IMR-90 (cell line): ENCODE results near the gene IL17A. TPM values are rescaled to one million over a fixed set of nuclear protein-coding genes. Genes with fewer than 3 reads are reported as not detected.

Experiments used
- ATAC-seq: fragments of 200-7000 bp; cut with Tn5 transposase; 2 replicates; pipeline ENCODE4 v1.9.1; 2020; ENCODE audit warnings: low read depth, mild to moderate bottlenecking, moderate library complexity
- BruUV-seq: library from RNA; stranded (reverse); fragments of 400-500 nt; replicated peaks from 2 replicates; lab custom pipeline; 2021; lab: Mats Ljungman, UMichigan
- CTCF ChIA-PET: fragments of 300-600 bp; formaldehyde crosslinking; extraction: SDS; loops from one replicate; lab custom pipeline; 2021; ENCODE audit warnings: antibody characterized with exemption; lab: Yijun Ruan, JAX
- POLR2A ChIA-PET: fragments of 300-600 bp; sonication (Branson Sonifier 250); formaldehyde crosslinking; loops from one replicate; lab custom pipeline; 2022; ENCODE audit warnings: antibody characterized with exemption; ENCODE audit not compliant: unreplicated experiment; lab: Charles Lee
- DNase-seq: peaks from one replicate; pipeline ENCODE4 v3.0.0; 2013
- H2AFZ ChIP-seq: replicated peaks from 2 replicates; pipeline ENCODE3; 2013; ENCODE audit warnings: low read length, mild to moderate bottlenecking; ENCODE audit not compliant: poor library complexity
- H2AK5ac ChIP-seq: 2 replicates; pipeline ENCODE4 v1.6.1; 2013; ENCODE audit warnings: low read depth, low read length, inconsistent platforms
- H2AK9ac ChIP-seq: replicated peaks from 2 replicates; pipeline ENCODE3; 2013; ENCODE audit warnings: mild to moderate bottlenecking, low read depth, low read length, moderate library complexity; ENCODE audit not compliant: poor library complexity
- H2BK120ac ChIP-seq: 2 replicates; pipeline ENCODE4 v1.6.1; 2013; ENCODE audit warnings: low read depth, low read length, inconsistent platforms
- H2BK15ac ChIP-seq: 3 replicates; pipeline ENCODE4 v1.6.1; 2013; ENCODE audit warnings: low read depth, low read length, inconsistent platforms
- H2BK20ac ChIP-seq: 2 replicates; pipeline ENCODE4 v1.6.1; 2013; ENCODE audit warnings: low read depth, mild to moderate bottlenecking, inconsistent platforms, low read length, moderate library complexity
- H2BK5ac ChIP-seq: 2 replicates; pipeline ENCODE4 v1.6.1; 2013; ENCODE audit warnings: mild to moderate bottlenecking, low read depth, low read length, inconsistent platforms; ENCODE audit not compliant: poor library complexity, severe bottlenecking
- H3K14ac ChIP-seq: replicated peaks from 2 replicates; pipeline ENCODE4 v1.6.1; 2013; ENCODE audit warnings: low read depth, low read length, inconsistent platforms
- H3K18ac ChIP-seq: 2 replicates; pipeline ENCODE4 v1.6.1; 2013; ENCODE audit warnings: low read depth, low read length, control low read depth
- H3K23ac ChIP-seq: 2 replicates; pipeline ENCODE4 v1.6.1; 2013; ENCODE audit warnings: low read depth, low read length, inconsistent platforms
- H3K27ac ChIP-seq: 2 replicates; pipeline ENCODE4 v1.5.1; 2013; ENCODE audit warnings: mild to moderate bottlenecking, control low read depth, low read length; ENCODE audit not compliant: insufficient read depth
- H3K27me3 ChIP-seq: 2 replicates; pipeline ENCODE4 v1.6.1; 2013; ENCODE audit warnings: low read length; ENCODE audit not compliant: control insufficient read depth, insufficient read depth
- H3K36me3 ChIP-seq: 2 replicates; pipeline ENCODE4 v1.6.1; 2013; ENCODE audit warnings: low read length, mixed read lengths; ENCODE audit not compliant: control insufficient read depth, insufficient read depth
- H3K4ac ChIP-seq: 2 replicates; pipeline ENCODE4 v1.6.1; 2013; ENCODE audit warnings: low read depth, low read length, inconsistent platforms
- H3K4me1 ChIP-seq: 2 replicates; pipeline ENCODE4 v1.6.1; 2013; ENCODE audit warnings: low read length, mixed read lengths; ENCODE audit not compliant: control insufficient read depth, insufficient read depth
- H3K4me2 ChIP-seq: 2 replicates; pipeline ENCODE4 v1.6.1; 2013; ENCODE audit warnings: low read depth, mild to moderate bottlenecking, control low read depth, low read length, moderate library complexity
- H3K4me3 ChIP-seq: 2 replicates; pipeline ENCODE4 v1.5.1; 2013; ENCODE audit warnings: low read depth, mild to moderate bottlenecking, control low read depth, low read length, moderate library complexity; ENCODE audit not compliant: insufficient read depth
- H3K56ac ChIP-seq: 2 replicates; pipeline ENCODE4 v1.6.1; 2013; ENCODE audit warnings: low read length, inconsistent platforms; ENCODE audit not compliant: insufficient read depth; ENCODE audit errors: extremely low read depth
- H3K79me1 ChIP-seq, 2 experiments: 2 replicates each; pipeline ENCODE4 v1.6.1; 2013; ENCODE audit warnings: low read length in 2 of 2, inconsistent platforms in 1 of 2, low read depth in 1 of 2
- H3K9ac ChIP-seq: 2 replicates; pipeline ENCODE4 v1.6.1; 2013; ENCODE audit warnings: low read depth, low read length, control low read depth
- H3K9me1 ChIP-seq: 2 replicates; pipeline ENCODE4 v1.6.1; 2013; ENCODE audit warnings: low read length, inconsistent platforms; ENCODE audit not compliant: insufficient read depth
- H3K9me3 ChIP-seq: 2 replicates; pipeline ENCODE4 v1.6.1; 2013; ENCODE audit warnings: low read length; ENCODE audit not compliant: control insufficient read depth, insufficient read depth
- H4K20me1 ChIP-seq: 2 replicates; pipeline ENCODE4 v1.6.1; 2013; ENCODE audit warnings: low read length, inconsistent platforms; ENCODE audit not compliant: insufficient read depth
- H4K5ac ChIP-seq: 2 replicates; pipeline ENCODE4 v1.6.1; 2013; ENCODE audit warnings: mild to moderate bottlenecking, low read depth, low read length, control low read depth
- H4K8ac ChIP-seq, 2 experiments: 2 replicates each; pipeline ENCODE4 v1.6.1; 2013; ENCODE audit warnings: low read depth in 2 of 2, low read length in 2 of 2, control low read depth in 1 of 2, inconsistent platforms in 1 of 2
- H4K91ac ChIP-seq: 2 replicates; pipeline ENCODE4 v1.6.1; 2013; ENCODE audit warnings: low read depth, low read length, inconsistent platforms; ENCODE audit not compliant: insufficient read depth
- BHLHE40 ChIP-seq: fragments of 150-350 bp; IDR thresholded peaks from 2 replicates; pipeline ENCODE4 v1.6.1; 2016; ENCODE audit warnings: mild to moderate bottlenecking, low read depth, low read length
- CEBPB ChIP-seq: IDR thresholded peaks from 2 replicates; pipeline ENCODE4 v1.6.1; 2012; ENCODE audit warnings: low read depth, low read length, improper control_type of control experiment
- CHD1 ChIP-seq: IDR thresholded peaks from 2 replicates; pipeline ENCODE4 v1.6.1; 2012; ENCODE audit warnings: low read depth, low read length, improper control_type of control experiment
- ELK1 ChIP-seq: fragments of 150-350 bp; IDR thresholded peaks from 2 replicates; pipeline ENCODE4 v1.6.1; 2016; ENCODE audit warnings: low read depth, mild to moderate bottlenecking, low read length, moderate library complexity, borderline replicate concordance
- FOS ChIP-seq: fragments of 150-350 bp; IDR thresholded peaks from 2 replicates; pipeline ENCODE4 v1.6.1; 2016; ENCODE audit warnings: low read depth, low read length
- MAFK ChIP-seq: IDR thresholded peaks from 2 replicates; pipeline ENCODE4 v1.6.1; 2012; ENCODE audit warnings: low read depth, low read length, improper control_type of control experiment
- MAZ ChIP-seq: IDR thresholded peaks from 2 replicates; pipeline ENCODE4 v1.6.1; 2012; ENCODE audit warnings: low read depth, mild to moderate bottlenecking, low read length, improper control_type of control experiment, moderate library complexity, borderline replicate concordance
- MXI1 ChIP-seq: IDR thresholded peaks from 2 replicates; pipeline ENCODE4 v1.6.1; 2012; ENCODE audit warnings: low read depth, mild to moderate bottlenecking, low read length, moderate library complexity, borderline replicate concordance
- NFE2L2 ChIP-seq: fragments of 150-350 bp; IDR thresholded peaks from 2 replicates; pipeline ENCODE4 v1.6.1; 2016; ENCODE audit warnings: low read depth, mild to moderate bottlenecking, low read length
- RAD21 ChIP-seq: IDR thresholded peaks from 2 replicates; pipeline ENCODE4 v1.6.1; 2012; ENCODE audit warnings: low read length, improper control_type of control experiment
- RCOR1 ChIP-seq: IDR thresholded peaks from 2 replicates; pipeline ENCODE4 v1.6.1; 2012; ENCODE audit warnings: mild to moderate bottlenecking, low read length, improper control_type of control experiment; ENCODE audit not compliant: insufficient replicate concordance
- RFX5 ChIP-seq: IDR thresholded peaks from 2 replicates; pipeline ENCODE4 v1.8.0; 2012; ENCODE audit warnings: low read depth, mild to moderate bottlenecking, low read length, moderate library complexity
- SMC3 ChIP-seq: fragments of 150-350 bp; IDR thresholded peaks from 2 replicates; pipeline ENCODE4 v1.6.1; 2016; ENCODE audit warnings: low read depth, mild to moderate bottlenecking, antibody characterized with exemption, low read length, moderate library complexity
- USF2 ChIP-seq: fragments of 150-350 bp; IDR thresholded peaks from 2 replicates; pipeline ENCODE4 v1.6.1; 2017; ENCODE audit warnings: mild to moderate bottlenecking, antibody characterized with exemption, low read length, low read depth
- WGBS, 2 experiments: methylation state at CpG; one replicate each; pipeline versions ENCODE4 v1.1.5 to v1.1.7; 2013; ENCODE audit warnings: missing lambda C conversion rate in 2 of 2; ENCODE audit not compliant: insufficient read length in 1 of 2; ENCODE audit errors: extremely low coverage in 2 of 2; 5-methylcytosine and 5-hydroxymethylcytosine counted together
- dilution Hi-C: fragments of 300-500 bp; cut with HindIII; formaldehyde crosslinking; loops from one replicate; pipeline ENCODE4 v1.14.3; 2018; ENCODE audit warnings: low sequenced_read_pairs; ENCODE audit not compliant: unreplicated experiment
- in situ Hi-C: fragments of 300-500 bp; cut with MboI; formaldehyde crosslinking; loops from 3 replicates; pipeline ENCODE4 v1.14.3; 2019; ENCODE audit warnings: low sequenced_read_pairs, inconsistent platforms, mixed read lengths
- intact Hi-C: fragments of 100-400 bp; cut with micrococcal nuclease; formaldehyde crosslinking; loops from 2 replicates; pipeline ENCODE4 v1.10.0; 2022
- polyA plus RNA-seq, 3 experiments: library from polyadenylated mRNA; depleted of rRNA; stranded (reverse); fragments of >200 nt; gene quantifications; 2 replicates each; pipeline ENCODE4 v1.2.3, GENCODE V29; 2012; ENCODE audit warnings: low replicate concordance in 1 of 3
- total RNA-seq: library from RNA; depleted of rRNA; stranded (reverse); fragments of >200 nt; gene quantifications from 2 replicates; pipeline ENCODE4 v1.2.3, GENCODE V29; 2012
- TF ChIP-seq, protein P1 (sequence below): conservative IDR thresholded peaks from 2 replicates; pipeline ENCODE4 v1.5.1; 2012; ENCODE audit warnings: mild to moderate bottlenecking, low read depth, low read length, improper control_type of control experiment

Gene IL17A
- total and polyA plus RNA-seq, 2 of the 4 experiments (the other 2 are of a cell fraction), result not detected

- H3K27ac ChIP-seq, result no peak overlapping the region
- no peaks in the 10 kb centered on the region for H3K9me1 ChIP-seq
- ChIA-PET POLR2A (no interaction called here), CTCF (interaction anchor here (0.5 kb wide), 1 partner anchor 582 kb away, joined by 3 read pairs; no protein-coding TSS in a partner anchor)
- no peak overlapping the region for H2AFZ ChIP-seq
- H4K8ac ChIP-seq, result no peak overlapping the region
- TF ChIP-seq USF2, result no peak
- no peak for TF ChIP-seq ELK1
- TF ChIP-seq, protein P1, sequence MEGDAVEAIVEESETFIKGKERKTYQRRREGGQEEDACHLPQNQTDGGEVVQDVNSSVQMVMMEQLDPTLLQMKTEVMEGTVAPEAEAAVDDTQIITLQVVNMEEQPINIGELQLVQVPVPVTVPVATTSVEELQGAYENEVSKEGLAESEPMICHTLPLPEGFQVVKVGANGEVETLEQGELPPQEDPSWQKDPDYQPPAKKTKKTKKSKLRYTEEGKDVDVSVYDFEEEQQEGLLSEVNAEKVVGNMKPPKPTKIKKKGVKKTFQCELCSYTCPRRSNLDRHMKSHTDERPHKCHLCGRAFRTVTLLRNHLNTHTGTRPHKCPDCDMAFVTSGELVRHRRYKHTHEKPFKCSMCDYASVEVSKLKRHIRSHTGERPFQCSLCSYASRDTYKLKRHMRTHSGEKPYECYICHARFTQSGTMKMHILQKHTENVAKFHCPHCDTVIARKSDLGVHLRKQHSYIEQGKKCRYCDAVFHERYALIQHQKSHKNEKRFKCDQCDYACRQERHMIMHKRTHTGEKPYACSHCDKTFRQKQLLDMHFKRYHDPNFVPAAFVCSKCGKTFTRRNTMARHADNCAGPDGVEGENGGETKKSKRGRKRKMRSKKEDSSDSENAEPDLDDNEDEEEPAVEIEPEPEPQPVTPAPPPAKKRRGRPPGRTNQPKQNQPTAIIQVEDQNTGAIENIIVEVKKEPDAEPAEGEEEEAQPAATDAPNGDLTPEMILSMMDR, result no peak
- TF ChIP-seq MXI1, result no peak
- TF ChIP-seq CEBPB, result no peak
- no peak for TF ChIP-seq RCOR1
- TF ChIP-seq NFE2L2, result no peak
- no peak for TF ChIP-seq MAFK
- TF ChIP-seq BHLHE40, result no peak
- no peak for TF ChIP-seq RAD21
- no peak for TF ChIP-seq MAZ
- no peak for TF ChIP-seq CHD1
- no peak for TF ChIP-seq RFX5
- TF ChIP-seq FOS, result no peak
- no peak for TF ChIP-seq SMC3
- dilution Hi-C loops, result no loop called here
- no peak overlapping the region for H4K5ac ChIP-seq
- no peak overlapping the region for H3K4me2 ChIP-seq
- no peak for DNase-seq
- in situ Hi-C loops, result no loop called here
- H2AK9ac ChIP-seq, result no peak overlapping the region
- no peak overlapping the region for H3K23ac ChIP-seq
- no peaks in the 10 kb centered on the region for H3K79me1 ChIP-seq
- intact Hi-C loops, result no loop called here
- no peaks in the 10 kb centered on the region for H4K20me1 ChIP-seq
- H3K36me3 ChIP-seq, result no peaks in the 10 kb centered on the region
- no peak overlapping the region for H2BK5ac ChIP-seq
- no peaks in the 10 kb centered on the region for H3K9me3 ChIP-seq
- no peak for ATAC-seq
- no CpG with 5 or more reads among the region's 3 CpGs for WGBS, 2 experiments
- H4K91ac ChIP-seq, result no peak overlapping the region
- no peak overlapping the region for H3K4ac ChIP-seq
- H2BK15ac ChIP-seq, result no peak overlapping the region
- no peaks in the 10 kb centered on the region for H3K4me1 ChIP-seq
- H3K14ac ChIP-seq, result no peak overlapping the region
- H2BK20ac ChIP-seq, result no peak overlapping the region
- H3K4me3 ChIP-seq, result no peak overlapping the region
- no peak overlapping the region for H2AK5ac ChIP-seq
- H3K18ac ChIP-seq, result no peak overlapping the region
- no peak overlapping the region for H2BK120ac ChIP-seq
- peaks cover 5% of the 10 kb centered on the region for H3K27me3 ChIP-seq
- H3K56ac ChIP-seq, result no peak overlapping the region
- no TSS peak for BruUV-seq
- no peak overlapping the region for H3K9ac ChIP-seq
Measured at GRCh38 chr6:52139985-52140680, 46.0 kb upstream of the IL17A start.
